Measurements from ENCODE around the gene TTC34. TPM values are rescaled to one million over a fixed set of nuclear protein-coding genes. Genes with fewer than 3 reads are reported as not detected.

TTC34 gene
- total RNA-seq, 2 donors from 2014 or later = 0.41 to 0.63 TPM

- peak overlapping the region; percentile 90 for H3K4me3 ChIP-seq
- no peak for DNase-seq (ENCODE audit: low spot score)
- no peak for TF ChIP-seq CTCF (IDR thresholded peaks at IDR 0.05)
- no peaks in the 10 kb centered on the region for H3K27me3 ChIP-seq (replicated peaks; ENCODE audit: insufficient read depth)
- peaks cover 4 to 23% of the 10 kb centered on the region in 2 donors for H3K4me1 ChIP-seq (ENCODE audit: control insufficient read depth in 1 of 2, low read depth in 2 of 2)
- H3K9me3 ChIP-seq = no peaks in the 10 kb centered on the region
- no peaks in the 10 kb centered on the region for H3K36me3 ChIP-seq
- ATAC-seq (ENCODE audit: insufficient number of reproducible peaks, low FRiP score, low read depth) = no peak
- no peak overlapping the region for H3K27ac ChIP-seq
Observed at GRCh38 chr1:2587860-2588571, 213.5 kb downstream of the TTC34 start.

- H3K27me3 ChIP-seq (replicated peaks; ENCODE audit: insufficient read depth) = no peaks in the 10 kb centered on the region
- DNase-seq (ENCODE audit: low spot score) = no peak
- H3K36me3 ChIP-seq = no peaks in the 10 kb centered on the region
- no peak for TF ChIP-seq CTCF (IDR thresholded peaks at IDR 0.05)
- H3K9me3 ChIP-seq = no peaks in the 10 kb centered on the region
- H3K4me3 ChIP-seq = peak overlapping the region; percentile 90
- peak overlapping the region in 1 of 2 donors; percentile 89 for H3K27ac ChIP-seq
- H3K4me1 ChIP-seq (ENCODE audit: control insufficient read depth in 1 of 2, low read depth in 2 of 2) = peaks cover 4 to 23% of the 10 kb centered on the region in 2 donors
- ATAC-seq (ENCODE audit: insufficient number of reproducible peaks, low FRiP score, low read depth) = no peak
Observed at GRCh38 chr1:2587071-2587859, 214.2 kb downstream of the TTC34 start.

GRCh38 chr1:2586154-2587070 lies 215.1 kb downstream of the TTC34 start, which contains the start of gene PRXL2B:
Gene PRXL2B, plus strand, starts transcription at chr1:2586777. Its CDS starts 109 bp downstream, at chr1:2586886.
- Histone ChIP-seq H3K27me3 (replicated peaks; ENCODE audit: insufficient read depth) (no peaks in the 10 kb centered on the region), H3K36me3 (no peaks in the 10 kb centered on the region), H3K4me1 (ENCODE audit: control insufficient read depth in 1 of 2, low read depth in 2 of 2) (peaks cover 4 to 23% of the 10 kb centered on the region in 2 donors), H3K4me3 (peak within 1 kb of the TSS; percentile 90), H3K27ac (peak within 1 kb of the TSS; percentile 88 to 89), H3K9me3 (no peaks in the 10 kb centered on the region)
- DNase-seq (ENCODE audit: low spot score) (peak; percentile 96), ATAC-seq (ENCODE audit: insufficient number of reproducible peaks, low FRiP score, low read depth) (peak; percentile 96)
- no peak for TF ChIP-seq CTCF (IDR thresholded peaks at IDR 0.05)

Other genes with a start within 250 kb of the TTC34 start
- gene TNFRSF14, start 245.3 kb downstream of the TTC34 start, total RNA-seq = 10 to 100 TPM; 29.6 to 55.6 TPM
- gene PRXL2B, start 214.9 kb downstream of the TTC34 start, total RNA-seq = 10 to 100 TPM in 1 of 2 donors, 1 to 10 TPM in 1; 8.3 to 15.2 TPM
- not detected for gene MMEL1, start 168.7 kb downstream of the TTC34 start, total RNA-seq
- not detected for gene ACTRT2, start 219.8 kb upstream of the TTC34 start, total RNA-seq

Measured in thoracic aorta (tissue), 2 donors.